Medulla oblongata (tissue), 1 donor: Measurements from ENCODE around the gene SGSH.
"Not testable (repeated sequence)": the region's sequence is repeated elsewhere in the genome, so short reads cannot be mapped to it uniquely, and the experiment has no call there.

ENCODE experiments used
- DNase-seq: peaks from one replicate; pipeline ENCODE4 v3.0.0-alpha.2; 2015; ENCODE audit errors: extremely low spot score

Gene SGSH

DNA sequence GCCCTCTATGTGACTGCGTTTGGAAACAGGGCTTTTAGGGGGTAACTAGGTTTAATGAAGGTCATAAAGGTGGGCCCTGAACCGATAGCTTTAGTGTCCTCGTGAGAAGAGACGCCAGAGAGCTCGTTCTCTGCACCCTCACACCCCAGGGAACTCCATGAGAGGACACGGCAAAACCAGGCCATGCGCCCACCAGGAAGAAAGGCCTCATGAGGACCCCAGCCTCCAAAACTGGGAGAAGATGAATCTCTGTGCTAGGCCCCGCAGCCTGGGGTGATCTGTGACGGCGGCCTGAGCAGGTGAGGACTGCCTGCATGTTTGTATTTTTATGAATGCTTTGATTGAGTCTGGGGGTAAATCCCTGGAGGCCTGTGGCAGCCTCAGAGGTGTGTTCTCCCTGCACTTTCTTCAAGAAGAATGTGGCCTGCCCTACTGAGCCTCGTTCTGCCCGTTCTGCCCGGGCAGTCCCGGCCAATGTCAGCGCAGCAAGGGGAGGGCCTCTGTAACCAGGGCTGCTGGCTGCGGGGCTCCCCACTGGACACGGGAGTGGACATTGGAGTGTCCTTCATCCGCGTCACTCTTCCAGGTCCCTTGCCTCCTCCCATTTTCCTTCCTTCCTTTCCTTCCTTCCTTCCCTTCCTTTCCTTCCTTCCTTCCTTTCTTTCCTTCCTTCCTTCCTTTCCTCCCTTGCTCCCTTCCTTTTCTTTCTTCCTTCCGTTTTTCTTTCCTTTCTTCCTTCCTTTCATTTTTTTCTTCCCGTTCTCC, 33.7 kb upstream of the SGSH start:
- DNase-seq: no peak

DNA sequence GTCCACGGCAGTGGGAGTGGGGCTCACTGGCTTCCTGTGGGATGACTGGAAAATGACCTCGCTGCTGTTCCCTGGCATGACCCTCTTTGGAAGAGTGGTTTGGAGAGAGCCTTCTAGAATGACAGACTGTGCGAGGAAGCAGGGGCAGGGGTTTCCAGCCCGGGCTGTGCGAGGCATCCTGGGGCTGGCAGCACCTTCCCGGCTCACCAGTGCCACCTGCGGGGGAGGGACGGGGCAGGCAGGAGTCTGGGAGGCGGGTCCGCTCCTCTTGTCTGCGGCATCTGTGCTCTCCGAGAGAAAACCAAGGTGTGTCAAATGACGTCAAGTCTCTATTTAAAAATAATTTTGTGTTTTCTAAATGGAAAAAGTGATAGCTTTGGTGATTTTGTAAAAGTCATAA, 32.7 kb upstream of the SGSH start:
- no peak for DNase-seq

DNA sequence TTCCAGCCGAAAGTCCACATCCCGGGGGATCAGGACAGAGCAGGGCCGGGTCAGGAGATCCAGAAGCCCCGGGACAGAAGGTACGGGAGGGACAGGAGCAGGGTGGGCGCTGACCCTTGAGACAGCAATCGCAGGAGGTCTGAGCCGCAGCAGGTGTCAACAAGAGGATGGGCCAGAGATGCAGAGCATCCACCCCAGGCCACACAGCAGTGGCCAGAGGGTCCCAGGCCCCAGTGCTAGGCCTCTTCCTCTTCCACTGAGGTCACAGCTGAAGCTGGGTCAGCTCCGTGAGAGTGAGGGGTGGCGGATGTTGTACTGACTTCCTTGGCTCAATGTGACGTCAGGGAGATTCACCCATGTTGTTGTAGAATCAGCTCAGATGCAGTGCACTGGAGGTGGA, 31.8 kb upstream of the SGSH start:
- no peak for DNase-seq

DNA sequence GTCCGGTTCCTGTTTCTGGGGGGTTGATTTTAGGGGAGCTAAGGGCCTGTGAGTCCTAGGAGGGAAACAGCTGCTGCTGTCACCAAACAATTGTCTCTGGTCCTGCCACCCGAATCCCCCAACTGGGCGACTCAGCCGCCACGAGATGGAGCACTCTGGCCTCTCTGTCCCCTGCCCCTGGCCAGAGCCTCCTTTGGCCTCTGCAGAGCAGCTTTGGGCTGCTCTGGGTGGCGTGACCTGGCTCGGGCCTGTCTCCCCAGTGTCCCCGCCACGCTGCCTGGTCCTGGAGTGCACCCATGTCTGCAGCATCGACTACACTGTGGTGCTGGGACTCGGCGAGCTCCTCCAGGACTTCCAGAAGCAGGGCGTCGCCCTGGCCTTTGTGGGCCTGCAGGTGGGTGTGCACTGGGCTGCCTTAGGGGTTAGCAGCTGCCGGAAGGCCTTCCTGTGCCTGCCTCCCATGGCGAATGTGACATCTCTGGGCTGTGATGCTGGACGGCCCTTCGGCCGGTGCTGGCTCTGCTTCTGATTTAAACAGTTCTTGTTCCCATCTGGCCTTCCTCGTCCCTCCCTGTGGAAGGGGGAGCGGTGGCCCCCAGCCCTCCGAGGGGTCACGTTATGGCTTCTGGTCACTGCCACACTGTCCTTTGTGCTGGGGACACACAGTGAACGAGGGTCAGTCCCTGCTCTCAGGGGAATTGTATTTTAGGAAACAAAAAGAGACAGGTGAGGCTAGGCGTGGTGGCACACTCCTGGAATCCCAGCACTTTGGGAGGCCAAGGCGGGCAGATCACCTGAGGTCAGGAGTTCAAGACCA, 29.0 kb upstream of the SGSH start:
- no peak for DNase-seq

DNA sequence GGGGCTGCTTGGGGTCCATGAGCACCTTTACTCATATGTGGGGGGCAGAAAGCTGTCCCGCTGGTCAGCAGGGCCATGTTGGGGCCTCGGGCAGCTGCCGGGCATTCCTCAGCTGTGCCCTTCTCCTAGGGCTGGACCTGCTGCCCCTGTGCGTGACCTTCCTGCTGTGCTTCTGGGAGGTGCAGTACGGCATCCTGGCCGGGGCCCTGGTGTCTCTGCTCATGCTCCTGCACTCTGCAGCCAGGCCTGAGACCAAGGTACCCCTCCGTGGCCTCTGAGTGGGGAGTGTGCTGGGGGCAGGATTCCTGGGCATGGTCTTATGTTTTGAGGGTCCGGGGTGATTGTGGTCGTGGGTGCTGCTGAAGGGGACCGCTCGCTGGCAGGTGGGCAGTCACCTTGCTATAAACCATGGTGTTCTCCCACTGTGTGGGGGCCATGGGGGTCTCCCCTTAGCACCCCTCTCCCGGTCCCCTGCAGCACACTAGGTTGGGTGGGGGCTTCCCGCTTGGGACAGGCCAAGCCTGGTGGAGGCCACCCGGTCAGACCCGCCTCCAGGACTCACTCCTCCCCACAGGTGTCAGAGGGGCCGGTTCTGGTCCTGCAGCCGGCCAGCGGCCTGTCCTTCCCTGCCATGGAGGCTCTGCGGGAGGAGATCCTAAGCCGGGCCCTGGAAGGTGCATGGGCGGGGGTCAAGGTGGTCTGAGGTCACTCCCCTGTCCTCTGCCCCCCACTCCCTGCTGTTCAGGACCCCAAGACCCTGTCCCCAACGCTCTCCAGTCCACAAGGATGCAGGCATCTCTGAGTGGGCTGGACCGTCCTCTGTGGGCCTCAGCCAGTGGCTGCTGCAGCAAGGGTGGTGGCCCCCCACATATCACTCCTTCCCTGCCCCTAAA, 28.1 kb upstream of the SGSH start:
- no peak for DNase-seq

DNA sequence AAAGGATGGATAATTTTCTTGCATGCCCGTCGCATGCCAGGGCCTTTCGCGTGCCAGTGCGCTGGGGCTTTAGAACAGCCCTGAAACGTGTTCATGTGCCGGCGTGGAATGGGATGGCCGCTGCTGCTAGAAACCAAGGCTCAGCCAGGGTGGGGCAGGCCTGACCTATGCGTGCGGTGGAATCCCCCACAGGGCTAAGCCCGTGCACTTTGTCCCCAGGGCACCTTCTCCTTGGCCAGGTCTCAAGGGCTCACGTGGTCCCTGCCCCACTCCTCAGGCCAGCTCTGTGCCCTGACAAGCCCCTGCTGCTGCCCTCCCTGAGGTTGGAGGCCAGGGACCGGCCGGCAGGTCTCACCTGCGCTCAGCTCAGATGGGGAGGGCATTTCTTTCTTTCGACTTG, 27.4 kb upstream of the SGSH start:
- no peak for DNase-seq

DNA sequence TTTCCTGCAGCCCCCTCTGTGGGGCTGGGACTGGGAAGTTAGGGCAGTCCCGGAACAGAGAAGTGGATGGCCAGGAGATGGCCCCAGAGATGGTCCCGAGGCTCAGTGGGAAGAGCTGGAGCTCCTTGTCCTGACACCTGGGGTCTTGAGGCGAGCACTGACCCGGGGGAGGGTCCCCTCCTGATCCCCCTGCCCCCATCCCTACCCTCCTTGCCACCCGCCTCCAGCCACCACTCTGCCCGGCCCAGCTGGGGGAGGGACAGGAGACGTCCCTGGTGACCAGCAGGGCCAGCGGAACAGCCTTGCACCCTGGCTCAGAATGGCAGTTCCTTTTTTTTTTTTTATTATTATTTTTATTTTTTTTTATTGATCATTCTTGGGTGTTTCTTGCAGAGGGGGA, 26.6 kb upstream of the SGSH start:
- DNase-seq: no peak

DNA sequence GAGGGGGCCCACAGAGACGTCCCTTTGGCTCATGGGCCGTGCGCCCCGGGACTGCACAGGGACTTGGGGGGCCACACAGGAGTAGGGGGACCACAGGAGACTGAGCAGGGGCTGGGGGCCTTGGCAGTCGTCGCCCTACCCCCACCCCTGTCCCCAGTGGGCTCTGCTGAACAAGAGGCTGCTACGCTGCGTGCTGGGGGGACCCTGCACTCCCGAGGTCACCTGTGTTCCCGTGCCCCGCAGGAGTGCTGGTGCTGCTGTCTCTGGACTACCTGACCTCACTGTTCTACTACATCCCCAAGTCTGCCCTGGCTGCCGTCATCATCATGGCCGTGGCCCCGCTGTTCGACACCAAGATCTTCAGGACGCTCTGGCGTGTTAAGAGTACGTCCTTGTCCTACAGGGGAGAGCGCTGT, 26.1 kb upstream of the SGSH start:
- no peak for DNase-seq

DNA sequence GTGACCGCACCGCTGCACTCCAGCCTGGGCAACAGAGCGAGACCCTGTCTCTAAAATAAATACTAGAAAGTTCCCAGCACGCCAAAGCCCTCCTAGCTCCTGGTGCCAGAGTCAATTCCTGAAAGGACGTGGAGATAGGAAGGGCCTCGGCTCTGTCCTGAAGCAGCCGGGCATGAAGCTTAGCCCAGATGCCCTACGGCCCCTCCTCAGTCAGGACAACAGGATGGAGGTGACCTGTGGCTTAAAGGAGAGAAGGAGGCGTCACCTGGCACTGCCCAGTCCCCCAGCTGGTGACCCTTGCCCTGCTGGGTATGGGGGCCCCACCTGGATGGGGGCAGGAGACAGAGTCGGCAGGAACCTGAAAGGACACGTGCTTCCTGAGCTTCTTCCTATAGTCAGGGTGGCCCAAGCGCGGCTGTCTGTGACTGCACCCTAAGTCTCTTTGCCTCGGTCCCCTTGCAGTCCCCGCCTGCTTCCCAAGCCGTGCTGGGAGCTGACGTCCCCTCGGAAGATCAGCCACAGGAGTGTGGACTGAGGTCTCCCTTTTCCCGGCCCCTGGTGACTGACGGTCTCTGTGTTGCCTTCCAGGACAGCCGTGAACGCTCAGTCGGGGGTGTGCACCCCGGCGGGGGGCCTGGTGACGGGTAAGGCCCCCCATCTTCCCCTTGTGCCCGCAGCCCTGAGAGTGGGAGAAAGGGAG, 25.6 kb upstream of the SGSH start:
- no peak for DNase-seq

DNA sequence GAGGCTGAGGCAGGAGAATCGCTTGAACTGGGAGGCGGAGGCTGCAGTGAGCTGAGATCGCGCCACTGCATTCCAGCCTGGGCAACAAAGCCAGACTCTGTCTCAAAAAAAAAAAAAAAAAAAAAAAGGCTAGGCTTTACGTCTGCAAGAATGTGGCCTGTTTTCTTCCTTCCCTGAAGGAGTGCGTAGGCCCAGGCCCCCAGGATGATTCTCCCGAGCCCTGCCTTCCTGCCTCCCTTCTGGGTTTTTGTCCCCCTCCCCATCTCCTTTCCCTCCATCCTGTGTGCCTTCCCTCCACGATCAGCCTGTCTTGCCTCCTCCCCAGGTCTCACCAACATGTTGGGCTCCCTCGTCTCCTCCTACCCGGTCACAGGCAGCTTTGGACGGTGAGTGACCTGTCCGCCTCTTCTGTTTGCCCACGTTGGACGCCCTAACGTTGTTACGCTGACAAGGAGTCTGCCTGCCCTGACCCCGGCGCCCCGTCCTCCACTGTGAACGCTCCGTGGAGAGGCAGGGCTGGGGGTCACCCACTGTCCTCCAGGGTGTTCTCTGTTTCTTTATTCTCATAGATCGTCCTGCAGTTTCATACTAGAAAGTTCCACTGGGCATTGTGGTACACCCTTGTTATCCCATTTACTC, 24.9 kb upstream of the SGSH start:
- DNase-seq: no peak

DNA sequence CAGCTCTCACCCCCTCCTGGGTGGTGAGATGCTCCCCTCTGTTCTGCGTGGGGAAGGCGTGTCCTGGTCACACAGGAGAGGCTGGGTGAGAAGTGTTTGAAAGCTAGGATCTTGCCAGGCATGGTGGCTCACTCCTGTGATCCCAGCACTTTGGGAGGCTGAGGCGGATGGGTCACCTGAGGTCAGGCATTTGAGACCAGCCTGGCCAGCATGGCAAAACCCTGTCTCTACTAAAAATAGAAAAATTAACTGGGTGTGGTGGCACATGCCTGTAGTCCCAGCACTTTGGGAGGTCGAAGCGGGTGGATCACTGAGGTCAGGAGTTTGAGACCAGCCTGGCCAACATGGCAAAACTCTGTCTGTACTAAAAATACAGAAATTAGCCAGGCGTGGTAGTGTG, 24.3 kb upstream of the SGSH start:
- DNase-seq: not testable (repeated sequence)

DNA sequence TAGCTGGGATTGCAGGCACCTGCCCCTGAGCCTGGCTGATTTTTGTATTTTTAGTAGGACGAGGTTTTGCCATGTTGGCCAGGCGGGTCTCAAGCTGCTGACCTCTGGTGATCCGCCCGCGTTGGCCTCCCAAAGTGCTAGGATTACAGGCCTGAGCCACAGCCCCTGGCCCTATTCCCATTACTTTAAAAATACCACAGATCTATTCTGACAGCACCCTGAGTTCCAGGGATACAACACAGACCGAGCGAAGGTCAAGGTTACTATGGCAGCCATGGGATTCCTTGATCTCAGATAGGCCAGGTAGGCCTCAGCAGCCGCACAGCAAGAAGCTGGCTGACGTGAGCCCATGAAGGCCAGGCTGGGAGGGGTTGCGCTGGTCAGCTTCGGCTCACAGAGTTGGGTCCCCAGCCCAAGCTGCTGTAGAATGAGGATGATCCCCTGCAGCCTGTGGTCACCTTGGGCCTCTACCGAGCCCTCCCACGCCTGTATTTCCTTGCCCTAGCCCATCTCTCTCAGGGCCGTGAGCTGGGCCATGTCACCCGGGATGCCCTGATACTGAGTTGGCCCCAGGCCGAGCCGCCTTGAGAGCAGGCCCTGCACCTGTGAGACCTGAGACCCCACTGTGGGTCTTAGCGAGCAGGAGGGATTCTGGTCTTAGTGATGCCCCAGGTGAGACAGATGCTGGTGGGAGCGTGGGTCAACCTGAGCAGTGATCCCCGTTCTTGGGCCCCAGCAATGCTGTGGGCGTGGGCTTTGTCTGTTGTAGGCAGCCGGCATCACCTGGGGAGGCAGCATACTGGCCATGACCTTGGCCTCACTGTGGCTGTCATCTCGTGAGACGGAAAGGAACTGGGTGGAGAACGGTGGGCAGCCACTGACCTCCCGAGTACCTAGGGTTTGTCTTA, 23.6 kb upstream of the SGSH start:
- no peak for DNase-seq

DNA sequence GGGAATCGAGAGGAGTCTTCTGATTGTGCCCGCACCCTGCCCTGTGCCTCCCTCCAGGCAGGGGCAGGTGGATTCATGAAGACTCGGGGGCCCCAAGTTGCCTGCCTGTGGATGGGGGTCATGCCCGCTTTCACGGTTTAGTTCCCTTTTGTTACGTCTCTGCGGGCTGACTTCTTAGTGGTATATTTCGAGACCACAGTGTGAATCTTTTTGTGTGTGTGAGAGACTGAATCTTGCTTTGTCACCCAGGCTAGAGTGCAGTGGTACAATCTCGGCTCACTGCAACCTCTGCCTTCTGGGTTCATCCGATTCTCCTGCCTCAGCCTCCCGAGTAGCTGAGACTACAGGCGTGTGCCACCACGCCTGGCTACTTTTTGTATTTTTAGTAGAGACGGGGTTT, 22.4 kb upstream of the SGSH start:
- DNase-seq: no peak

DNA sequence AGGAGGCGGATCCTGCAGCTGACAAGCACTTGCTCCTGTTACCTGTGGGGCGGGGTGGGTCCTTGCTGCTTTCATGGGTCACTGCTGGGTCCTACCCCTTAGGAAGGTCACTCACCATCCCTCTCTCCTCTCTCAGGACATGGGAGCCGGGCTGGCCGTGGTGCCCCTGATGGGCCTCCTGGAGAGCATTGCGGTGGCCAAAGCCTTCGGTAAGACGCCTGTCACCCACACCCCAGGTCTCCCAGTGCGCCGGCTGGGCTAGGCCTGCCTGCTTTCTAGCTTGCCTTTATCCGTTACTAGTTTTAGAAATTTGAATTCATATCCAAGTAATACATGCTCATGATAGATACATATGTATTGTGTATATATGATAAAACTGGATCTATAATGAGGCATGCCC, 17.3 kb upstream of the SGSH start:
- no peak for DNase-seq

DNA sequence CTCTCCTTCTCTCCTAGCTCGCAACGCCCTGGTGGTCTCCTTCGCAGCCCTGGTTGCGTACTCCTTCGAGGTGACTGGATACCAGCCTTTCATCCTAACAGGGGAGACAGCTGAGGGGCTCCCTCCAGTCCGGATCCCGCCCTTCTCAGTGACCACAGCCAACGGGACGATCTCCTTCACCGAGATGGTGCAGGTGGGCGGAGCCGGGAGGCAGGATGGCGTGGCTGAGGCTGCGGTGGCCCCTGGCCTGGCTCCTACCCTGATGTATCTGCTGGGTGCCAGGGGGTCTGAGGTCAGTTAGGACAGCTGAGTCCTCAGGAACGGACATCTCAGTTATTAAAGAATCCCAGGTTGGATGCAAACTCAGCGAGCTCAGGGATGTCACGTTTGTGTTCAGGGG, 16.8 kb upstream of the SGSH start:
- DNase-seq: no peak

DNA sequence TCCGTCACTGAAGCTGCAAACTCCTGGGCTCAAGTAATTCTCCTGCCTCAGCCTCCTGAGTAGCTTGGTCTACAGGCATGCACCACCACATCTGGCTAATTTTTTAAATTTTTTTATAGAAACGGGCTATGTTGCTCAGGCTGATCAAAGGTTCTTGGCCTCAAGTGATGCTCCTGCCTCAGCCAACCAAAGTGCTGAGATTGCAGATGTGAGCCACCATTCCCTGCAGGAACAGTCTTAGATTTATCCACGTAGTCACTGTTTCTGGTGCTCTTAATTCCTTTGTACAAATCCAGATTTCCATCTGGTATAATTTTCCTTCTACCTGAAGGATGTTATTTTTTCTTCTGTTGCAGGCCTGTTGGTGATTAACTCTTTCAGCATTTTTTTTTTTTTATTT, 13.1 kb upstream of the SGSH start:
- DNase-seq: no peak

DNA sequence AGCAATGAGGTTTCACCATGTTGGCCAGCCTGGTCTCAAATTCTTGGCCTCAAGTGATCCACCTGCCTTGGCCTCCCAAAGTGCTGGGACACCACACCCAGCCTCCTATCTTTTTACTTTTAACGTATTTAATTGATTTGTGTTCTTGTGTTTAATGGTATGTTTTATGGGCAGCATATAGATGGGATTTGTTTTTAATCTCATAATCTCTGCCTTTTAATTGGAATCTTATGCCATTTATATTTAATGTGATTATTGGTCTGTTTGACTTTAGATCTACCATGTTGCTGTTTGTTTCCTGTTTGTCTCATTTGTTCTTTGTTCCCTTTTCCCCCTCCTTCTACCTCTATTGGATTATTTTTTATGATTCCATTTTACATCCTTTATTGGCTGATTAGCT, 12.3 kb upstream of the SGSH start:
- no peak for DNase-seq

DNA sequence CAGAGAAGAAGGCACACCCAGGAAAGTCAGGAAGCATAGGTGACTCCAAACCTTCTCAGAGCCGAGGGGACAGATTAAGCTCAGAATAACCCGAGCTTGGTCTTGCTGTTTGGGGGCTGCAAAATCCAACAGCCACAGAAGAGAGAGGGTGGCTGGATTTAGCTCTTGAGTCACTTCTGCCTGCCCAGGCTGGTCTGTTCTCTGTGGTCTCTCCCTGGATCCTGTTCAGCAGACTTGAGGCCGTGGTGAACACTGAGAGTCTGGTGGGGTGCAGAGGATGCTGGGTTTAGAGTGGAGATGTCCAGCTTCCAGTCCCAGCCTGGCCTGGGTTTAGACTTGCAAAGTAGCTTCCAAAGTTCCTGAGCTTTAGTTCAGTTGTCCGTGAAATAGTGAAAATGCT, 8.9 kb upstream of the SGSH start:
- no peak for DNase-seq

DNA sequence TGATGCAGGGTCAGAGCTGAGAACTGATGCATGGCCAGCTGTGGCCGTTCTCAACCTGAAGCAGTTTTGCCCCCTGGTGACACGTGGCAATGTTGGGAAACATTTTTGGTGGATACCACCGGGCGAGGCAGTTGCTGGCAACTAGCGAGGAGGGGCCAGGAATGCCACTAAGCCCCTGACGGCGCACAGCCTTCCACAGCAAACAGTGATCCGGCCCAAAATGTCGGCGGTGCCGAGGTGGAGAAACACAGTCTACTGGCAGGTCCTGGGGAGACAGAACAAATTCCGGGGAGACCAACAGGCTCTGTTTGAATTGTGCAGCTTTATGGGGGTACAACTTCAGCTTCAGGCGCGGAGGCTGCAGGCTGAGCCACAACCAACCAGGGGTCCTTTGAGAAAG, 8.3 kb upstream of the SGSH start:
- no peak for DNase-seq

DNA sequence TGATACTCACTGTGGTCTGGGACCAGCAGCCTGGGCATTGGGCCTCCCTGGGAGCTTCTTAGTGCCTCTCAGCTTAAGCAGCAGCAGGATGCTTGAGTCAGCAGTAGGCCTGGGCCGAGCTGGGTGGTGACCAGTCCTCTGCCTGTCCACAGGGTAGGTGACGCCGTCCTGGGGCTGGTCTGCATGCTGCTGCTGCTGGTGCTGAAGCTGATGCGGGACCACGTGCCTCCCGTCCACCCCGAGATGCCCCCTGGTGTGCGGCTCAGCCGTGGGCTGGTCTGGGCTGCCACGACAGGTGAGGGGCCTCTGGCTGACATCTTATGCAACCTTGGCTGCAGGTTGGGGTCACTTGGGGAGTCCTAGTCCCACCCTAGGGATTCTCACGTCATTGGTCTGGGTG, 7.5 kb upstream of the SGSH start:
- no peak for DNase-seq
